ENCODE measurements around the gene PGLYRP4. TPM values are rescaled to one million over a fixed set of nuclear protein-coding genes. Genes with fewer than 3 reads are reported as not detected.

PGLYRP4 gene
- total and polyA plus RNA-seq, 2 of the 4 experiments (the other 2 are of a cell fraction): not detected

DNA sequence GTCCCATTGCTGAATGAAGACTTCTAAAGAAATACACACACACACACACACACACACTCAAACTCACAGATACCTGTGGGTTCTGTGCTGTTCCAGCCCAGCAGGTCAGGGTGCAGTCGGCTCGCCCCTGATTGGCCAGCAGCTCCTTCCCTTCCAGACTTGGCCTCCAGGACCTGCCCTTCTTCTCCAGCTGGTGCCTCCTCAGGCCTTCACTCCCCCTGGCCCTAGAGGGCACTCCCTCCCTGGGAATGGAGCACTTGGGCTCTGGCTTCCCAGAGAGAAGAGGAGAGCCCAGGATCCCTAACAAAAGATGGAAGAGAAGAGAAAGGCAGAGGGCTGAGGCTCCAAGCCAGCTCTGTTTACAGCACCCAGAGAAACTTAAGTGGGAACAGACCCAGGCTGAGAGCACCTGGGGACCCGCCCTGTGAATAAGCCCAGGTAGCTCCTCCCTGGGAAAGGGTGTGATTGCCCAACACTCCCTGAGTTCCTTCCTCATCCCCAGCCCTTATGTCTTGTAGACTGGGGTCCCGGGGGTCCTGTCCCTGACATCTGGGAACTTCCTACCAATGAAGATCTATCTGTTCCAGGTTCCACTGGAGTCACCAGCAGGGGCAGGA lies 36.0 kb downstream of the PGLYRP4 start, which contains the start of gene PGLYRP3:
TSS of gene PGLYRP3 (minus strand) at position 383 of the 617 bp plus-strand sequence. CDS start 2,287 bp downstream, outside the sequence.
- Histone ChIP-seq H3K36me3 (ENCODE audit: control insufficient read depth, insufficient read depth, low read length) (no peaks in the 10 kb centered on the region), H2AFZ (replicated peaks; ENCODE audit: low read length, poor library complexity) (no peak within 1 kb of the TSS), H3K79me1 (ENCODE audit: low read depth in 1 of 2, low read length in 2 of 2) (no peaks in the 10 kb centered on the region), H3K27ac (ENCODE audit: insufficient read depth, low read length) (no peak within 1 kb of the TSS), H3K14ac (replicated peaks; ENCODE audit: low read depth, low read length) (no peak within 1 kb of the TSS), H4K20me1 (ENCODE audit: insufficient read depth, low read length) (no peaks in the 10 kb centered on the region), H2BK15ac (ENCODE audit: low read depth, low read length) (no peak within 1 kb of the TSS), H3K27me3 (ENCODE audit: control insufficient read depth, insufficient read depth, low read length) (no peaks in the 10 kb centered on the region), H2AK5ac (ENCODE audit: low read depth, low read length) (no peak within 1 kb of the TSS), H3K56ac (ENCODE audit: extremely low read depth, insufficient read depth, low read length) (no peak within 1 kb of the TSS), H2BK20ac (ENCODE audit: low read depth, low read length) (no peak within 1 kb of the TSS), H3K9me1 (ENCODE audit: insufficient read depth, low read length) (no peaks in the 10 kb centered on the region), H2BK5ac (ENCODE audit: low read depth, low read length, poor library complexity, severe bottlenecking) (no peak within 1 kb of the TSS), H3K18ac (ENCODE audit: low read depth, low read length) (no peak within 1 kb of the TSS), H2BK120ac (ENCODE audit: low read depth, low read length) (no peak within 1 kb of the TSS), H3K9me3 (ENCODE audit: control insufficient read depth, insufficient read depth, low read length) (no peaks in the 10 kb centered on the region), H3K4me1 (ENCODE audit: control insufficient read depth, insufficient read depth, low read length) (no peaks in the 10 kb centered on the region), H3K4me2 (ENCODE audit: low read depth, low read length) (no peak within 1 kb of the TSS), H4K5ac (ENCODE audit: low read depth, low read length) (no peak within 1 kb of the TSS), H3K4me3 (ENCODE audit: insufficient read depth, low read depth, low read length) (no peak within 1 kb of the TSS), H3K23ac (ENCODE audit: low read depth, low read length) (no peak within 1 kb of the TSS), H4K8ac (ENCODE audit: low read depth in 2 of 2, low read length in 2 of 2) (no peak within 1 kb of the TSS), H2AK9ac (replicated peaks; ENCODE audit: low read depth, low read length, poor library complexity) (no peak within 1 kb of the TSS), H3K4ac (ENCODE audit: low read depth, low read length) (no peak within 1 kb of the TSS), H3K9ac (ENCODE audit: low read depth, low read length) (no peak within 1 kb of the TSS), H4K91ac (ENCODE audit: insufficient read depth, low read depth, low read length) (no peak within 1 kb of the TSS)
- no peak for DNase-seq
- intact Hi-C loops (cut with micrococcal nuclease) (no loop called here), dilution Hi-C loops (cut with HindIII; ENCODE audit: low sequenced_read_pairs, unreplicated experiment) (no loop called here), in situ Hi-C loops (cut with MboI; ENCODE audit: low sequenced_read_pairs) (no loop called here)
- ChIA-PET POLR2A (ENCODE audit: unreplicated experiment) (no interaction called here), CTCF (no interaction called here)
- WGBS, 2 experiments (ENCODE audit: extremely low coverage in 2 of 2, insufficient read length in 1 of 2): no CpG with 5 or more reads among the region's 4 CpGs
- TF ChIP-seq SMC3 (IDR thresholded peaks at IDR 0.05; ENCODE audit: low read depth, low read length) (no peak), RAD21 (IDR thresholded peaks at IDR 0.05; ENCODE audit: low read length) (no peak), POLR2A (IDR thresholded peaks at IDR 0.05; ENCODE audit: low read depth, low read length) (no peak), NFE2L2 (IDR thresholded peaks at IDR 0.05; ENCODE audit: low read depth, low read length) (no peak), CHD1 (IDR thresholded peaks at IDR 0.05; ENCODE audit: low read depth, low read length) (no peak)
- TF ChIP-seq, protein P1, sequence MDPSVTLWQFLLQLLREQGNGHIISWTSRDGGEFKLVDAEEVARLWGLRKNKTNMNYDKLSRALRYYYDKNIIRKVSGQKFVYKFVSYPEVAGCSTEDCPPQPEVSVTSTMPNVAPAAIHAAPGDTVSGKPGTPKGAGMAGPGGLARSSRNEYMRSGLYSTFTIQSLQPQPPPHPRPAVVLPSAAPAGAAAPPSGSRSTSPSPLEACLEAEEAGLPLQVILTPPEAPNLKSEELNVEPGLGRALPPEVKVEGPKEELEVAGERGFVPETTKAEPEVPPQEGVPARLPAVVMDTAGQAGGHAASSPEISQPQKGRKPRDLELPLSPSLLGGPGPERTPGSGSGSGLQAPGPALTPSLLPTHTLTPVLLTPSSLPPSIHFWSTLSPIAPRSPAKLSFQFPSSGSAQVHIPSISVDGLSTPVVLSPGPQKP (IDR thresholded peaks at IDR 0.05; ENCODE audit: borderline replicate concordance, low read depth, low read length): no peak
- ATAC-seq (ENCODE audit: low read depth): no peak
- BruUV-seq (replicated peaks): no TSS peak
